Endothelial cell of umbilical vein (primary cell): Measurements from ENCODE around the gene PBX2.

ENCODE experiments used
- JUN ChIP-seq: IDR thresholded peaks from 2 replicates; pipeline ENCODE4 v1.6.1; 2011; ENCODE audit warnings: borderline replicate concordance, low read depth; ENCODE audit not compliant: insufficient read length, insufficient read depth
- POLR2A ChIP-seq: IDR thresholded peaks from 2 replicates; pipeline ENCODE4 v1.6.1; 2012; ENCODE audit warnings: low read depth, mild to moderate bottlenecking, control low read depth, low read length

- no peak for TF ChIP-seq POLR2A
- no peak for TF ChIP-seq JUN
These were observed 14.7 kb downstream of the PBX2 start for GRCh38 chr6:32175322-32175710.
